Transverse colon (tissue), 4 donors: Measurements from ENCODE around the gene CRHR2. TPM values are rescaled to one million over a fixed set of nuclear protein-coding genes. Genes with fewer than 3 reads are reported as not detected.

Experiments used
- DNase-seq: peaks from one replicate; pipeline ENCODE4 v3.0.0-alpha.2; 2019
- H3K27ac ChIP-seq, 4 donors: fragments of 200-600 bp; sonication (generic); 2 replicates each; pipeline ENCODE4 v1.5.1; 2016 to 2018; ENCODE audit warnings: inconsistent platforms in 4 of 4
- H3K27me3 ChIP-seq: fragments of 200-600 bp; sonication (generic); 2 replicates; pipeline ENCODE4 v1.5.1; 2017; ENCODE audit warnings: inconsistent platforms
- H3K36me3 ChIP-seq, 4 donors: fragments of 200-600 bp; sonication (generic); 2 replicates each; pipeline ENCODE4 v1.5.1; 2017 to 2019; ENCODE audit warnings: inconsistent platforms in 4 of 4
- H3K4me1 ChIP-seq, 4 donors: fragments of 200-600 bp; sonication (generic); 2 replicates each; pipeline ENCODE4 v1.5.1; 2017 to 2020; ENCODE audit warnings: inconsistent platforms in 4 of 4
- H3K4me3 ChIP-seq, 4 donors: fragments of 200-600 bp; sonication (generic); 1 replicate in 1 of 4; 2 replicates in 3 of 4; pipeline versions ENCODE4 v1.5.1 to v1.6.1; 2017 to 2019; ENCODE audit warnings: inconsistent platforms in 4 of 4
- H3K9me3 ChIP-seq, 2 donors: fragments of 200-600 bp; sonication (generic); 2 replicates each; pipeline ENCODE4 v1.5.1; 2017 to 2019; ENCODE audit warnings: inconsistent platforms in 2 of 2
- CTCF ChIP-seq, 5 experiments: fragments of 200-600 bp in 3 of 5; fragments of 450-650 bp in 2 of 5; sonication (generic) in 3 of 5; IDR thresholded peaks; 1 replicate in 2 of 5; 2 replicates in 3 of 5; pipeline ENCODE4 v1.5.1; 2016 to 2017; ENCODE audit warnings: antibody characterized with exemption in 5 of 5, inconsistent platforms in 3 of 5, mild to moderate bottlenecking in 2 of 5, moderate library complexity in 1 of 5
- EP300 ChIP-seq: sonication (generic); formaldehyde crosslinking; IDR thresholded peaks from one replicate; pipeline ENCODE4 v1.6.1; 2017; ENCODE audit warnings: antibody characterized with exemption, low read depth
- POLR2A ChIP-seq: fragments of 450-650 bp; IDR thresholded peaks from one replicate; pipeline ENCODE4 v1.6.1; 2016; ENCODE audit warnings: antibody characterized with exemption, mild to moderate bottlenecking, moderate library complexity
- POLR2AphosphoS5 ChIP-seq, 3 donors: sonication (generic); formaldehyde crosslinking; IDR thresholded peaks; one replicate each; pipeline ENCODE4 v1.6.1; 2016; ENCODE audit warnings: antibody characterized with exemption in 3 of 3
- WGBS, 2 donors: methylation state at CpG; one replicate each; pipeline ENCODE4 v1.1.5; 2018; ENCODE audit warnings: low coverage in 1 of 2; 5-methylcytosine and 5-hydroxymethylcytosine counted together
- in situ Hi-C, 4 donors: fragments of 200-750 bp; cut with MboI; loops; one replicate each; pipeline versions ENCODE4 v1.15.0 to v1.15.1; 2017; ENCODE audit warnings: low sequenced_read_pairs in 3 of 4, low pct_ligation_motif_present in 1 of 4, low pct_unique_long_range_greater_than_20kb in 1 of 4
- intact Hi-C: fragments of 100-400 bp; cut with DNase I; formaldehyde crosslinking; loops from one replicate; pipeline ENCODE4 v1.15.1; 2023; ENCODE audit warnings: low total_unique reads
- total RNA-seq, 4 donors: library from RNA; depleted of rRNA; stranded (reverse); fragments of >200 nt; gene quantifications; one replicate each; pipeline ENCODE4 v1.1.0, GENCODE V29; 2016

CRHR2 gene
- total RNA-seq, 4 donors from 2014 or later = not detected

DNA sequence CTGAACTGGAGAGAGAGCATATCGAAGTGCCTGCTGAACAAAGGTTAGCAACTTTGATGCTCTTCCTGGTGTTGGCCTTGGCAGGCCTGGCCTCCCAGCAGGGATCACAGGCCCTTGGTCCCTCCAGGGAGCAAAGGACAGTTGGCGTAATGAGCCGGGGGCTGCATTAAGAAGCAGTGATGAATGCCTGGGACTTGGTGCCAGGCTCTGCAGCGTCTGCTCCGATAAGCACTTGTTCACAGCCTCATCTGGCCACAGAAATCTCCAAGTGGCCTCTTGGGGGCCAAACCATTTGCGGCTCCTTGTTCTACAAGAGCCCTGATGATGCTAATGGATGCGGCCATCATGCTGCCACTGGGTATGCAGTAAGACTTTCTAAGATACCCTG, 31.8 kb downstream of the CRHR2 start:
- Histone ChIP-seq H3K4me1 (no peaks in the 10 kb centered on the region), H3K36me3 (no peaks in the 10 kb centered on the region), H3K27ac (no peak overlapping the region), H3K9me3 (no peaks in the 10 kb centered on the region), H3K27me3 (no peaks in the 10 kb centered on the region), H3K4me3 (no peak overlapping the region)
- in situ Hi-C loops = no loop called here
- intact Hi-C loops = no loop called here
- 86 to 93% methylated on average over 1 to 7 of the region's 7 CpGs for WGBS, 2 donors
- no peak for TF ChIP-seq POLR2A
- no peak for TF ChIP-seq CTCF (IDR thresholded peaks at IDR 0.05)
- no peak for TF ChIP-seq EP300
- TF ChIP-seq POLR2AphosphoS5 (IDR thresholded peaks at IDR 0.05) = no peak
- DNase-seq = no peak

GRCh38 chr7:30649717-30650420, 32.4 kb downstream of the CRHR2 start:
- WGBS, 2 donors = 89 to 91% methylated on average over 6 to 13 of the region's 13 CpGs
- Histone ChIP-seq H3K36me3 (no peaks in the 10 kb centered on the region), H3K27ac (no peak overlapping the region), H3K4me3 (no peak overlapping the region), H3K27me3 (no peaks in the 10 kb centered on the region), H3K4me1 (no peaks in the 10 kb centered on the region), H3K9me3 (no peaks in the 10 kb centered on the region)
- in situ Hi-C loops = no loop called here
- DNase-seq = no peak
- intact Hi-C loops = no loop called here
- TF ChIP-seq CTCF (IDR thresholded peaks at IDR 0.05) (no peak), POLR2AphosphoS5 (IDR thresholded peaks at IDR 0.05) (no peak), EP300 (no peak), POLR2A (no peak)

DNA sequence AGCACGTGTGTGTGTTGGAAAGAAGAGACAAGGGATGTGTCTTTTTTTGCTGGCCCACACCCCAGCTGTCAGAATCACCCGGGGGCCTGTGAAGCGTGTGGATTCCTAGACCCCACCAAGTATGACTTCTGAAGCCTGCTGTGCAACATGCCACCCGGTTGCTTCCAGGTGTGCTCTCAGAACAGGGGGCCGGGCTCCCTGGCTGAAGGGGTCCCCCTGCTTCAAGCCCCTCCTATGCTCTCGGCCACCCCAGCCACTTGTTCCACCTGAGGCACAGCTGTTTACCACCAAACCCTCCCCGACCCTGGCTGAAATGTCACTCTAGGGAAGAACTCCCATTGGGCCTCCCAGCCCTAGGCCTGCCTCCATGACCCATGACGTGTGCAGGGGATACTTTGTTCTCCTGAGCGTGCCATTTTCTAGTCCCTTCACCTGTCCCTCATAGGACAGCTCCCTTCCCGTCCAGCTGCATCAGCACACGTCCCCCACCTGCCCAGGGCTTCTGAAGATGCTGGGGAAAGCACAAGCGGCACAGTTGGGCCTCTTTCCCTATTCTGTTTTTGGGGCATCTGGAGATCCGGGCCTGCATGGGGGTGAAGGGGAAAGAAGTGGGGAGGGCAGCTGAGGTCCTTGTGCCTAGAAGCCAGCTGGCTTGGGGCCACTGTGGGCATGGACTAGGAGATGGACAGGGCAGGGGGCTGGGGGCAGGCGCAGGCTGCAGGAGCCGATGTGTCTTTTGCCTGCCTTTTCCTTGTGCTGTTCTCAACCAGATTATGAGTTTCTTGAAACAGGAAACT, 33.3 kb downstream of the CRHR2 start:
- H3K4me1 ChIP-seq = no peaks in the 10 kb centered on the region
- H3K27ac ChIP-seq = no peak overlapping the region
- no peak overlapping the region for H3K4me3 ChIP-seq
- H3K9me3 ChIP-seq = no peaks in the 10 kb centered on the region
- H3K36me3 ChIP-seq = no peaks in the 10 kb centered on the region
- no peaks in the 10 kb centered on the region for H3K27me3 ChIP-seq
- WGBS, 2 donors = 89 to 100% methylated on average over 3 to 15 of the region's 15 CpGs
- TF ChIP-seq POLR2A = no peak
- DNase-seq = no peak
- in situ Hi-C loops (no loop called here), intact Hi-C loops (no loop called here)

DNA sequence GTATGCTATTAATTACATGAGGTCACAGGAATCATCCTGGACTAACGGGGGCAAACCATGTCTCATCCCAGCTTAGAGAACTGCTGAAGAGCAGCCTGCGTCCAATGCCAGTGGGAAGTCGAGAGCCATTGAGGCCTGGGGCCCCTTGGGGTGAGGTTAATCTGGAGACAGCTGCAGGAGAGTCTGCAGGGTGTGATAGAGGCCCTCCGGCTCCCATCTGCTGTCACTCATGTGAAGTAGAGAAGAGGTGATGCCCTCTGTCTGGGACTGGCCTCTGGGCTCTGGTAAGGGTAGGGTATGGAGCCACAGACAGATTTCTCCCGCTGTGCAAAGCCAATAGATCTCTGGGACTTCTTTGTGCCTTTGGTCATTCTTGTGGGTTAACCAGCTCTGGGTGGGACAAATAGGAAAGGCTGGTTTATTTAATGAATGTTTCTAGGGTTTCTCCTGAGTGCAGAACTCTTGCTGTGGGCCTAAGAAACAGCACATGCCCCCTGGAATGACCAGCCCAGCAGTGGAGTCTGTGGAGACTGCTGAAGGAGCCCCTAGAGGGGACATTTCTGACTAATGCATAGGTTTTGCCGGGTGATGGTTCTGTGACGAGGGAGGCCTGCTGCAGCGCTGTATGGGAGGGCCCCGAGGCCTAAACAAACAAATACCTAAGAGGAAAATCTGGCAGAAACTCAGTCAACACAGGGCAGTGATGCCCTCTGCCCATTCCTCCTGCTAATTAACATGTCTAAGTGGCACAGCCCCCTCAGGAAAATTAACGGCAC, 34.5 kb downstream of the CRHR2 start:
- Histone ChIP-seq H3K4me1 (no peaks in the 10 kb centered on the region), H3K9me3 (no peaks in the 10 kb centered on the region), H3K4me3 (no peak overlapping the region), H3K36me3 (no peaks in the 10 kb centered on the region), H3K27ac (no peak overlapping the region), H3K27me3 (no peaks in the 10 kb centered on the region)
- in situ Hi-C loops (no loop called here), intact Hi-C loops (no loop called here)
- TF ChIP-seq CTCF (IDR thresholded peaks at IDR 0.05) (no peak), POLR2A (no peak), EP300 (no peak), POLR2AphosphoS5 (IDR thresholded peaks at IDR 0.05) (no peak)
- DNase-seq = no peak
- WGBS, 2 donors = 83% methylated on average over 10 of the region's 10 CpGs; no CpG with 5 or more reads in 1 of the 2 donors
